Fibroblast of skin of scalp (primary cell): ENCODE results near the gene HSDL1.

Source experiments
- DNase-seq: peaks from one replicate; pipeline ENCODE4 v3.0.0-alpha.2; 2013

Gene HSDL1

GRCh38 chr16:84176192-84177053, 31.4 kb upstream of the HSDL1 start:
- no peak for DNase-seq

DNA sequence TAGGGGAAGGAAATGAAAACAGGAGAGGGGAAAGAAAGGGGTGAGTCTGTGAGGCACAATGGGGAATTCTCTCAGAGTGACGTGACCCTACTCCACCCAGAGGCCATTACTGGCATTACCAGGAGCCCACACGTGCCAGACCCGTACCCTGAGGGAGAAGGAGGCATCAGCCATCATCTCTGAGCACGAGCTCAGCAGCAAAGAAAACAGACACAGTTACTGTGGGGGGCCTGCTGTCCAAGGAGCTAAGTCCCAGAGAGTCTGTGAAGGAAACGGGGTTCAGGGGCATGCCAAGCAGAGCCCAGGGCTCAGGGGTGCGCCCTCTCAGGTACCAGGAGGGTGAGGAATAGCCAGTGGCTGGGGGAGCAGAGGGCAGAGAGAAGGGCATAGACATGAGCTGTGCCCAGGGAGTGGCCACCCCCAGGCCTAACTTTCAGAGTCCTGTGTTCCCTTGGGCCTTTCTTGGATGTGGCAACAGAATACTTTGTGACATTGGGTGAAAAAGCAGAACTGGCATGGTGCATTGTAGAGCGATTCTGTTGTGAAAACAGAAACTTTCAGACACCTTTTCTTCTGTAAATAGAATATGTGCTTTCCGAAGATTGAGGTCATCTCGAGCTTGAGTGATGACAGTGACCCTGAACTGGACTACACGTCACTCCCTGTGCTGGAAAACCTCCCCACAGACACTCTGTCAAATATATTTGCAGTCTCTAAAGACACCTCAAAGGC, 30.5 kb upstream of the HSDL1 start:
- peak; percentile 47 for DNase-seq

DNA sequence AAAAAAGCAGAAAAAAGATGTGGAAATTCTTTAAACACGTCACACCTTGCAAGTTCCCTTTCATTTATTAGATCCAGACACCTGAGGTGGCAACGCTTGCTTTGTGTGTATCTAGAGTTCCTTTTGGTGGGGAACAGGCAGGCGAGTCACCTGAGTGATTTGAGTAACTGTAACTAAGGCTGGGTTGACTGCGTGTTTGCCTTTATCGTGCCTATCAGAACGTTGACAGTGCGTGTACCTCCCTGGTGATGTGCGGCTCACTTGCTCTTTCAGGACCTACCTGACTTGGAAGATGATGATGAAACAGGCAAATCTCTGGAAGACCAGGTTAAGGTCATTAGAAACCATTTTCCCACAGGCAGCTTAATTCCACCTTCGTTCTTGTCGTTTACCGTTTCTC, 29.4 kb upstream of the HSDL1 start:
- DNase-seq: no peak

- DNase-seq: no peak
These were observed 24.9 kb upstream of the HSDL1 start for GRCh38 chr16:84169765-84170310.

DNA sequence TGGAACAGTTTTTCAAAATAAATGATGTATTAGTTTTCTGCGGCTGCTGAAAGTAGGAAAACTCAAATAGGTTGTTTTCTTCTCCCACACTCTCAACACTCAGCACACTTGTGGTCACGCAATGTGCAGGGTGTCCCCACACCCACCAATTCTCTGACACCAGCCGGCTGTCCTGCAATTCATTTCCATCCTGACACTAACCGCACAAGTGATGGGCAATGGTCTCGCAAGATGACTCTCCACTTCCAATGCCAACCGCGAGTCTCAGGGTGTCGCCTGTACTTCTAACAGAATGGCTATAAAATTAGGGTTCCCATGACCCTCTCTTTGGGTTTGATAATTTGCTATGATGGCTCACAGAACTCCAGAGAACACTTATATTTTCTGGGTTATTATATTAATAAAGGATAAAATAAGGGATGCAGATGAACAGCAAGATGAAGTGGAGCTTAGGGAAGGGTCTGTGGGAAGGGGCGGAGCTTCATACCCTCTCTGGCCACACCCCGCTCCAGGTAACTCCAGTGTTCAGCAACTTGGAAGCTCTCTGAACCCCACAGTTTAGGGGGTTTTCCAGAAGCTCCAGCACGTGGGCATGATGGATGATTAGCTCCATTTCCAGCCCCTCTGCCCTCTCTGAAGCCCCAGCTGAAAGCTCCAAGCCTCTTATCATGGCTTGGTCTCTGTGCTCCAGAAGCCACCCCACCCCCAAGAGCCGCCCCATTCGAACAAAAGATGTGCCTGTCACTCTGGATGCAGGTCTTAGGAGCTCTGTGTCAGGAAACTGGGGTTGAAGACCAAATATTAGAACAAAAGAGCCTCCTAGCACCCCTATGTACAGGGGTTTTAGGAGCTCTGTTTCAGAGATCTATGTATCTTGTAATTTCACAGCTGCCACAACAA, 22.1 kb upstream of the HSDL1 start:
- DNase-seq: no peak

DNA sequence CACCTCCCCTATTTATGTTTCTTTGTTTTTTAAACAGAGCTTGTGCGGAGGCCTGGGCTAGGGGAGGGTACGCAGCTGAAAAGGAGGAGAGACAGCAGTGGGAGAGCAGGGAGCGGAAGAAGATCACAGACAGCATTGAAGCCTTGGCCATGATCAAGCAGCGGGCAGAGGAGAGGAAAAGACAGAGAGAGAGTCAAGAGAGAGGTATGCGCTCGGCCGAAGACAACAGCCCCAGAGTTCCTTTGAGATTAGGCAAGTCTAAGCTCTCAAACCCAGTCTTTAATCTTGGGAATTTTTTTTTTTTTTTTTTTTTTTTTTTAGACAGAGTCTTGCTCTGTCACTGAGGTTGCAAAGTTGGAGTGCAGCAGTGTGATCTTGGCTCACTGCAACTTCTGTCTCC, 20.8 kb upstream of the HSDL1 start:
- DNase-seq: no peak

DNA sequence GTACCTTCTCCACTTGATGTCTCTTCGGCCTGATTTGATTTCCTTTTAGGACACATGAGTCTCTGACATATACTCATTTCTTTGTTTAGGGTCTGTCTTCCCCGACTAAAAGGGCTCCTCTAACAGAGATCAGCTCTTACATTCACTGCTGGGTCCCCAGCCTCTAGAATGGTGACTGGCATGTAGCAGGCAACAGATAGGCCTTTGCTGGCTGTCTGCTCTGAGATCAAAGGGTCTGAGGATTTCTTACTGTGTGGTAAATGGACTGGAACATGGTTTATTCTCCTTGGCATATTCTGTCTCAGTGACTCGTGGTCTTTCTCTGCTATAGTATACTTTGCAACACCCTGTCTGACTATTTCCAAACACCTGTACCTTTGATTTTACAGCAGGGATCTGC, 16.8 kb upstream of the HSDL1 start:
- DNase-seq: no peak

DNA sequence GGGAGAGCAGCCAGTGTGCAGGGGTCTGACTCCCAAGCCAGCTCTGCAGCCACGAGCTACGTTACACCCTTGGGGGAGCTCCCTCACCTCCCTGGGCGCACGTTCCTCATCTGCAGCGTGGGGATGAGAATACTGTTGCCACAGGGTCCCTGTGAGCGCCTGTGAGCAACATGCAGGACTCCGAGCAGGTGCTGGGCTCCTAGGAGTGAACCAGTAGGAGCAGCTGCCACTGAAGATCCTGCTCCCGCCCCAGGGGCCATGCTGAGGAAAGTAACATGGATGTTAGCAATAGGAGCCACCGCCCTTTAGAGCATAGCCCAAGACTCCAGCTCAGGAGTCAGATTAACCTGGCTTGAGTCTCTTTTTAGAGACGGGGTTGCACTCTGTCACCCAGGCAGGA, 16.1 kb upstream of the HSDL1 start:
- no peak for DNase-seq

GRCh38 chr16:84159800-84160199, 14.8 kb upstream of the HSDL1 start:
- no peak for DNase-seq

DNA sequence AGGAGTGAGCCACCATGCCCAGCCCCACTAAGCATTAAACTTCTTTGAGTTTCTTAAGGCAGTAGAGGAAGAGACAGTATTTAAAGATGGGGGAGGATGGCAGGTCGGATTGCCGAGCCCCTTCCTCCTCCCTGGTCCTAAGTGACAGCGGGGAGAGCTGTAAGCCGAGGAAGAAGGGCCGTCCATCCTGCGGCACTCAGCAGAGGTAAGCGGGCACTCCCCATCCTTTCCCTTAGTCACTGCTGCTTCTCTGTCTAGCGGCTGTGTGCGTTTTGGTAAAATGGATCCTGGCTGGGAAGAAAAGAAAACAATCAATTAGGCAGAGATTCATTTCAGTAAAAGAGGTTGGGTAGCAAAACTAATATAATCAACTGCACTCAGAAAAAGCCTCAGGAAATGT, 14.0 kb upstream of the HSDL1 start:
- DNase-seq: no peak

- no peak for DNase-seq
These were observed 11.4 kb upstream of the HSDL1 start for GRCh38 chr16:84156342-84156784.

DNA sequence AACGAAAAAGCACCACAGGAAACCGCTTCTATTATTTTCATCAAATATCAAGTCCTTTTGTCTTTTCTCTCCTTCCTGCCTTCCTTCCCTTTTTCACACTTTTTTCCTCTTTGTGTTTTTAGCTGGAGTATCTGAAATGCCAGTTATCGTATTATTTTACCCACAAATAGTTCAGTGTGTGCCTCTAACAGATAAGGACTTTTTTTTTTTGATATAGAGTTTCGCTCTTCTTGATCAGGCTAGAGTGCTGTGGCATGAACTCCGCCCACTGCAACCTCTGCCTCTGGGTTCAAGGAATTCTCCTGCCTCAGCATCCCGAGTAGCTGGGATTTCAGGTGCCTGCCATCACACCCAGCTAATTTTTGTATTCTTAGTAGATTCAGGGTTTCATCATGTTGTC, 10.8 kb upstream of the HSDL1 start:
- DNase-seq: no peak

DNA sequence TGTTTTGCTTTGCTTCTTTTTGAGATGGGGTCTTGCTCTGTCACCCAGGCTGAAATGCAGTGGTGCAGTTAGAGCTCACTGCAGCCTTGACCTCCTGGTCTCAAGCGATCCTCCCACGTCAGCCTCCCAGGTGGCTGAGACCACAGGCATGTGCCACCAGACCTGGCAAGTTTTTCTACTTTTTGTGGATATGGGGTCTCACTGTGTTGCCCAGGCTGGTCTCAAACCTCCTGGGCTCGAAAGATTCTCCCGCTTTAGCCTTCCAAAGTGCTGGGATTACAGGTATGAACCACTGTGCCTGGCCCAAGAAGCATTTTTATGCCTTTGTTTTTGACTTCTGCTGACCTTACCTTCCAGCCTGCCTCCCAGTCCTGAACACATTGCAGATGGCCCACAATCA, 10.2 kb upstream of the HSDL1 start:
- no peak for DNase-seq

DNA sequence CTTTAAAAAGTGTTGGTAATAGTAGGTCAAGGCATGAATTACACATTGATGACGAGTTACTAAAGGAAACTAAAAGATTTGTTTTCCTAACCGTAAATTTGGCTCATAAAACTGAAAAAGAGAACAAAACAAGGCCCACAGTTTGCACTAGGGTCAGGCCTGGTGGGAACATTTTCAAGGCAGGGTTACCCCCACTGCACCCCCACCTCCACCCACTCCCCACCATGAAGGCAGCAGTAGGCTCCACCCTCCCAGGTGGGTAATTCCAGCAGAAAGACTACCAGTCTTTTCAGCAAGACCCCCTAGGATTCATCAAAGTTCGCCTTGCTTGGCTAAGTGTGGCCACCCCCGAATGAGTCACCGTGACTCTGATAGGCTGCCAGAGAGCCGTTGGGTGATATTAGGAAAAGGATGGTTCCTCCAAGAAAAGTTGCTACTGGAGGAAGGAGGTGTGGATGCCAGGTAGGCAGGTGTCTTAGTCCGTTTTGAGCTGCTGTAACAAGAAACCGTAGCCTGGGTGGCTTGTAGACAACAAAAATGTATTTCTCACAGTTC, 8.8 kb upstream of the HSDL1 start:
- DNase-seq: no peak

GRCh38 chr16:84150926-84151325, 5.9 kb upstream of the HSDL1 start:
- DNase-seq: no peak

DNA sequence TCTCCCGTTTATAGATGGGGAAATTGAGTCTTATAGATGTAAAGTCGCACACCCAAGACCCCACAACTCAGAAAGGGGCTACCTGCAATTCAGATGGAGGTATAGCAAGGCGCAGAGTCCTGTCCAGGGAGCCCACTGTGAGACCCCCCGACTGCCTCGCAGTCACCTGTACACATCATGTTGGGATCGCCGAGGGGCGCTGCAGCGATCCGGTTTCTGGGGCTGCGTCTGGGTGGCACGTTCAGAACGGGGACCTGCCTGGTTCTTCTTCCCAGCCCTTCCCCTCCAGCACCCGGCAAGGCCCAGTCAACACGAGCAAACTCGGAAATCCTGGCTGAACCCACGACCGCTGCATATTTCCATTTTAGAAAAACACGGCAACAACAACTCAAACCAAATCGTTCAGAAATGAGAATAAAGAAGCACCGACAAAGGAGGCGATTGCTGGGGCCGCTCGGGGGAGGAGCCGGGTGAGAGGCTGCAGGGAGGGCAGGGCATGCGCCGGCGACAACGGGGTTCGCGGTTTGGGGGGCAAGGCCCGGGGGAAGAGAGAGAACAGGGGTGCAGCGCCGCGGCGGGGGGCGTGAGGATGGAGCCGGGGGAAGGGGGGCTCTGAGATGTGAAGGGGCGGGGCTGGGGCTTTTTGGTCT, 643 bp downstream of the HSDL1 start:
- no peak for DNase-seq

DNA sequence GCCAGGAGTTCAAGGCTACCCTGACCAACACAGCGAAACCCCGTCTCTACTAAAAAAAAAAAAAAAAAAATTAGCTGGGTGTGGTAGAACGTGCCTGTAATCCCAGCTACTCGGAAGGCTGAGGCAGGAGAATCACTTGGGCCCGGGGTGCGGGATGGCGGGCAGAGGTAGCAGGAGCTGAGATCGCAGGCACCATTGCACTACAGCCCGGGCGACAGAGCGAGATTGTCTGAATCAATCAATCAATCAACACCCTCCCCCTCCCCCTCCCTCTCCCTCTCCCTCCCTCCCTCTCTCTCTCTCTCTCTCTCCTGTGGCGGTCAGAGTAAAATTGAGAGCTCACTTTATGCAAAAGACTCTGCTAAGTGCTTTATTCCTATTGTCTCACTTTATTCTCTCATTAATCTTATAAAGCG, 1.2 kb downstream of the HSDL1 start:
- no peak for DNase-seq

DNA sequence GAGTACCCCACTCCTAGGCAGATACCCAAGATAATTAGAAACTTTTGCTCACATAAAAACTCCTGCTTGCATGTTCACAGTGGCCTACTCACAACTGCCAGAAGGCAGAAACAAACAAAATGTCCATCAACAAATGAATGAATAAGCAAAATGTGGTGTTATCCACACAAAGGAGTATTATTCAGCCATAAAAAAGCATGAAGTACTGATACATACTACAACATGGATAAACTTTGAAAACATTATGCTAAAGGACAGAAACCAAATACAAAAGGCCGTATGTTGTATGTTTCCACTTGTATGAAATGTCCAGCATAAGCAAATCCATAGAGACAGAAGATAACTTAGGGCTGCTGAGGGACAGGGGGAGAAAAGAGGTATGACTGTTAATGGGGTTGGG, 1.9 kb downstream of the HSDL1 start:
- DNase-seq: no peak

DNA sequence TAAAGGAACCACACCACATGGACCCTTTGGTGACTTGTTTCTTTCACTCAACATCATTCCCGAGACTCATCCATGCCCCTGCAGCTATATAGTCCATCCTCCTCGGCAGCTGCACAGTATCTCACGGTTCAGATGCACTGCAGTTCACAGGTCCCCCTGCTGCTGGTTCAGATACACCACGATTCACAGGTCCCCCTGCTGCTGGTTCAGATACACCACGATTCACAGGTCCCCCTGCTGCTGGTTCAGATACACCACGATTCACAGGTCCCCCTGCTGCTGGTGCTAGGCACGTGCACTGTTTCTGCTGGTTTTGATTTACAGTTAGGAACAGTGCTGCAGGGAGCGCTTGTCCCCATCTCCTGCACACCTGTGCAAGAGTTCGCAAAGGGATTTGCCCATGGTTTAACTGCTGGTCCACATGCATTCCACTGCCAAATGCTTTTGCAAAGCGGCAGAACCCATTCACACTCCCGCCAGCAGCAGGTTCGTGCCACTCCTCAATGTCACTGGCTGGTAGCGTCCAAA, 3.8 kb downstream of the HSDL1 start:
- DNase-seq: no peak

DNA sequence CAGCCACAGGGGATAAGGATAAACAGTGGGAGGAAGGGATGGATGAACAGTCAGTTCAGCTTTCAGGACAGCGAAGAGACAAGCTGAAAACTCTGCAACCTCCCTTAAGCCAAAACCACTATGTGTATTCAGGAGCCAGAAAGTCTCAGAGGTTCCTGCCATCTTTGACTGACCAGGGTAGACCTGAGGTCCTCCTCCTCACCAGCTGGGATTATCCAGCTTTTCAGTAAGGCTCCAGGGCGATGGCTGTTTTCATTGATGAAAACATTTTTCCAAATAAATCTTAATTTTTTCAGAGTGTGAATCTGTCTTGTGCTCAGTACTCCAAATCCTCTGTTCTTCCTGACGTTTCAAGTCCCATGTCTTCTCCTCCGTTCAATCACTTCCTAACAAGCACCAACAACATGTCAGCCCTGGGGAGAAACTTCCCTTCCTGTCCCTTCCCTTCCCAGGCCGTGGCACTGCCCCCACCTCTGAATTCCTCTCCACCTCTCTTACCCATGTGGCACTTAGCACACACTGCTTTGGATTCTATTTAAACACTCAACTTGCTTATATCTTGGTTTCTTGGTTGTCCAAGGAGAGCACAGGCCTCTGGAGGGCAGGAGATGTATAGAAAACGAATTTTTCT, 5.2 kb downstream of the HSDL1 start:
- DNase-seq: no peak
